PC-9 (cell line): ENCODE results near the gene NFKBIL1.

ENCODE experiments used
- EZH2 ChIP-seq: fragments of 200-600 bp; sonication (generic); IDR thresholded peaks from 2 replicates; pipeline ENCODE4 v1.8.0; 2017; ENCODE audit warnings: antibody characterized with exemption, low read depth
- TF ChIP-seq, protein P1 (sequence below): fragments of 200-600 bp; sonication (generic); conservative IDR thresholded peaks from 2 replicates; pipeline ENCODE4 v1.6.1; 2017; ENCODE audit warnings: mixed run types, antibody characterized with exemption, mild to moderate bottlenecking, moderate library complexity

DNA sequence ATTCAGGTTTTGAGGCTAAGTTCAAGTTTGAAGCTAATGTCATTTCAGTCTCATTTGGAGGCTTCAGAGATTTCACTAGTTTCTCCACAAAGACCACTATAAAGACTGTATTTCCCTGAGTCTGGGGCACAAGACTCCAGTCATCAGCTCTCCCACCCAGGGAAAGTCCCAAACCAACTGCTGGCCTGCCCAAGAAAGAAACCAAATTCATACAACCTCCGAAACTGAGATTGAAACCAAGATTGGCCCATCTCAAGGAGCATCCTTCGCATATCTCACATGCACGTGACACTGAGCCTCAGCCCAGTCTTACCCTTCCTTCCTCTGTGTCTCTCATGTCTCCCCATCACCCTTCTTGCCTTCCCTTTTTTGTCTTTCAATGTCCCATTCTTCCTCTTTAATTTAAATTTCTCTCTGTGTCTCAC lies 21.1 kb downstream of the NFKBIL1 start:
- TF ChIP-seq, protein P1, sequence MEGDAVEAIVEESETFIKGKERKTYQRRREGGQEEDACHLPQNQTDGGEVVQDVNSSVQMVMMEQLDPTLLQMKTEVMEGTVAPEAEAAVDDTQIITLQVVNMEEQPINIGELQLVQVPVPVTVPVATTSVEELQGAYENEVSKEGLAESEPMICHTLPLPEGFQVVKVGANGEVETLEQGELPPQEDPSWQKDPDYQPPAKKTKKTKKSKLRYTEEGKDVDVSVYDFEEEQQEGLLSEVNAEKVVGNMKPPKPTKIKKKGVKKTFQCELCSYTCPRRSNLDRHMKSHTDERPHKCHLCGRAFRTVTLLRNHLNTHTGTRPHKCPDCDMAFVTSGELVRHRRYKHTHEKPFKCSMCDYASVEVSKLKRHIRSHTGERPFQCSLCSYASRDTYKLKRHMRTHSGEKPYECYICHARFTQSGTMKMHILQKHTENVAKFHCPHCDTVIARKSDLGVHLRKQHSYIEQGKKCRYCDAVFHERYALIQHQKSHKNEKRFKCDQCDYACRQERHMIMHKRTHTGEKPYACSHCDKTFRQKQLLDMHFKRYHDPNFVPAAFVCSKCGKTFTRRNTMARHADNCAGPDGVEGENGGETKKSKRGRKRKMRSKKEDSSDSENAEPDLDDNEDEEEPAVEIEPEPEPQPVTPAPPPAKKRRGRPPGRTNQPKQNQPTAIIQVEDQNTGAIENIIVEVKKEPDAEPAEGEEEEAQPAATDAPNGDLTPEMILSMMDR: no peak
- no peak for TF ChIP-seq EZH2
